ENCODE results near the gene TBX6. TPM values are rescaled to one million over a fixed set of nuclear protein-coding genes. Genes with fewer than 3 reads are reported as not detected.

Gene TBX6
- total RNA-seq, 1 donor from 2014 or later = 1.4 TPM

DNA sequence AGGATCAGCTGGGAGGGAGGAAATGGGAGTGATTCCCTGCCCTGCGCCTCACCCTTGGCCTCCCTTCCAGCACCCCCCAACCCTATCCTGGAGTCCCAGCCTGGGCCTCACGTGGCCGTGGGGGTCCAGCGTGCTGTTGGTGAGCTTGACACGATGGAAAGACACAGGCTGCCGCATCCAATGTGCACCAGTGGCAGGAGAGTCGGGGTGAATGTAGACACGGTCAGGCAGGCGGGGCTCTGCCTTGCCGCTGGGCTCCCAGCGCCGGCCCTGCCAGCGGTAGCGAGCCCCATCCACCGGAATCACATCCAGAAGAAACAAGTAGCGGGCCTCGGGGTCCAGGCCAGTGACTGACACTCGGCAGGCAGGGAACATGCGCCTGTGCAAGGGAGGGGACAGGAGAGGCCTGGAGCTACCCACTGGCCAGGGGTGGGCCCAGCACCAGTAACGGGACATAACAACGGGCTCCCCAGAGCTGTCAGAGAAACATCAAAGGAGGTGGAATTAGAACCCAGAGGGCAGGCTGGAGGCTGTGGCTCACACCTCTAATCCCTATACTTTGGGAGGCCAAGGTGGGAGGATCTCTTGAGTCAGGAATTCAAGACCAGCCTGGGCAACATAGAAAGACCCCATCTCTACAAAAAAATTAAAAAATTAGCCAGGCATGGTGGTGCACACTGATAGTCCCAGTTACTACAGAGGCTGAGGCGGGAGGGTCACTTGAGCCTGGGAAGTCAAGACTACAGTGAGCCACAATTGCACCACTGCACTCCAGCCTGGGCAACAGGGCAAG, 2.7 kb downstream of the TBX6 start:
- Histone ChIP-seq H3K9me3 (no peaks in the 10 kb centered on the region), H3K36me3 (peaks cover 27% of the 10 kb centered on the region), H3K4me3 (no peak overlapping the region), H3K4me1 (peaks cover 32% of the 10 kb centered on the region), H3K27me3 (no peaks in the 10 kb centered on the region), H3K27ac (no peak overlapping the region)
- ATAC-seq (no peak), DNase-seq (no peak)
- TF ChIP-seq, protein P1, sequence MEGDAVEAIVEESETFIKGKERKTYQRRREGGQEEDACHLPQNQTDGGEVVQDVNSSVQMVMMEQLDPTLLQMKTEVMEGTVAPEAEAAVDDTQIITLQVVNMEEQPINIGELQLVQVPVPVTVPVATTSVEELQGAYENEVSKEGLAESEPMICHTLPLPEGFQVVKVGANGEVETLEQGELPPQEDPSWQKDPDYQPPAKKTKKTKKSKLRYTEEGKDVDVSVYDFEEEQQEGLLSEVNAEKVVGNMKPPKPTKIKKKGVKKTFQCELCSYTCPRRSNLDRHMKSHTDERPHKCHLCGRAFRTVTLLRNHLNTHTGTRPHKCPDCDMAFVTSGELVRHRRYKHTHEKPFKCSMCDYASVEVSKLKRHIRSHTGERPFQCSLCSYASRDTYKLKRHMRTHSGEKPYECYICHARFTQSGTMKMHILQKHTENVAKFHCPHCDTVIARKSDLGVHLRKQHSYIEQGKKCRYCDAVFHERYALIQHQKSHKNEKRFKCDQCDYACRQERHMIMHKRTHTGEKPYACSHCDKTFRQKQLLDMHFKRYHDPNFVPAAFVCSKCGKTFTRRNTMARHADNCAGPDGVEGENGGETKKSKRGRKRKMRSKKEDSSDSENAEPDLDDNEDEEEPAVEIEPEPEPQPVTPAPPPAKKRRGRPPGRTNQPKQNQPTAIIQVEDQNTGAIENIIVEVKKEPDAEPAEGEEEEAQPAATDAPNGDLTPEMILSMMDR (IDR thresholded peaks at IDR 0.05) = no peak
- intact Hi-C loops (cut with DNase I) = no loop called here

DNA sequence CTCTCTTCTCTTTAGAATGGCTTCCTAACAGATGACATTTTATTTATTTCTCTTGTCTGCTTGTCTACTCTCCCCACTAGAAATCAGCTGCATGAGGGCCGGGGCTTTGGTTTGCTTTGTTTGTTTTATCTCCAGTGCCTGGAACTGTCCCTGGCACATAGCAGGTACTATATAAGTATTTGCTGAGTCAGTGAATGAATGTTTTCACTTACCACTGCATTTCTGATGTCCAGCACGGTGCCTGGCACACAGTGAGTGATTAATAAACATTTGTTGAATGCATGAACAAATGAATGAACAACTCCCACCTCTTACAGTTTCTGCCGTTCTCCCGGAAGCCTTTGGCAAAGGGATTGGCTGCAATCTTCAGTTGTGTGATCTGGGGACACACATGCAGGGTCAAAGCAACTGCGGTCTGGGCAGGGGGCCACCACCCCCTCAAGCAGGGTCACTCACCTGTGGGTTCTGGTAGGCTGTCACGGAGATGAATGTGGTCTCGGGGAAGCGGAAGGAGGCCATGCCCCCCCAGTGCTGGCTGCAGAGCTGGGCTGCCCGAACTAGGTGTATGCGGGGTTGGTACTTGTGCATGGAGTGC, 3.4 kb downstream of the TBX6 start:
- intact Hi-C loops (cut with DNase I) = no loop called here
- H3K4me1 ChIP-seq = peaks cover 25% of the 10 kb centered on the region
- H3K9me3 ChIP-seq = no peaks in the 10 kb centered on the region
- TF ChIP-seq, protein P1 (IDR thresholded peaks at IDR 0.05) = no peak
- DNase-seq (no peak), ATAC-seq (no peak)
- no peak overlapping the region for H3K4me3 ChIP-seq
- no peak overlapping the region for H3K27ac ChIP-seq
- H3K36me3 ChIP-seq = peaks cover 28% of the 10 kb centered on the region
- no peaks in the 10 kb centered on the region for H3K27me3 ChIP-seq

DNA sequence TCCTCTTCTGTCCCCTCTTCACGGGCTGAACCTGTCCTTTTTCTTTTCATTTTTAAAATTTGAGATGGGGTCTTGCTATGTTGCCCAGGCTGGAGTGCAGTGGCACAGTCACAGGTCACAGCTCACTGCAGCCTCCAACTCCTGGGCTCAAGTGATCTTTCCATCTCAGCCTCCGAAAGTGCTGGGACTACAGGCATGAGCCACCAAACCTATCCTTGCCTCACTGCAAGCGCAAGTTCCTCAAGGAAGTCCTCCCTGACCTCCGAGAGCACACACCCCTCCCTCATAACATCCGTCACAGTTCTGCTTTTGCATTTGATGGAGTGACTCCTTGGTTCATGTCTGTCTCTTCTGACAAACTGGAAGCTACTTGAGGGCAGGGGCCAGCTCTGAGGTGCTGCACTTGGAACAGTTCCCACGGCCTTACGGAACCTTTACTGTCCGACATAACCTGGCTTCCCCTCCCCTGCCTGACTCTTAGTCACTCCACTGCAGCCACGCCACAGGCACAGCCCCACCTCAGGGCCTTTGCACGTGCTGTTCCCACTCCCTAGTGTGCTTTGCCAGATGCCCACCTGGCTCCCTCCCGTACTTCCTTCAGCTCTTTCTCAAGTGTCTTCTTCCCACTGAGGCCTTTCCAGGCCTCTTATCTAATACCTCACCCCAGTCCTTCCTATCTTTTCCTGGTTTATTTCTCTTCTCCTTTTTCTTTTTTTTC, 4.4 kb downstream of the TBX6 start:
- Histone ChIP-seq H3K4me1 (peaks cover 15% of the 10 kb centered on the region), H3K27me3 (no peaks in the 10 kb centered on the region), H3K27ac (no peak overlapping the region), H3K36me3 (peaks cover 33% of the 10 kb centered on the region), H3K4me3 (no peak overlapping the region), H3K9me3 (no peaks in the 10 kb centered on the region)
- TF ChIP-seq, protein P1 (IDR thresholded peaks at IDR 0.05) = no peak
- ATAC-seq = peak; percentile 21
- intact Hi-C loops (cut with DNase I) = no loop called here
- DNase-seq = no peak

DNA sequence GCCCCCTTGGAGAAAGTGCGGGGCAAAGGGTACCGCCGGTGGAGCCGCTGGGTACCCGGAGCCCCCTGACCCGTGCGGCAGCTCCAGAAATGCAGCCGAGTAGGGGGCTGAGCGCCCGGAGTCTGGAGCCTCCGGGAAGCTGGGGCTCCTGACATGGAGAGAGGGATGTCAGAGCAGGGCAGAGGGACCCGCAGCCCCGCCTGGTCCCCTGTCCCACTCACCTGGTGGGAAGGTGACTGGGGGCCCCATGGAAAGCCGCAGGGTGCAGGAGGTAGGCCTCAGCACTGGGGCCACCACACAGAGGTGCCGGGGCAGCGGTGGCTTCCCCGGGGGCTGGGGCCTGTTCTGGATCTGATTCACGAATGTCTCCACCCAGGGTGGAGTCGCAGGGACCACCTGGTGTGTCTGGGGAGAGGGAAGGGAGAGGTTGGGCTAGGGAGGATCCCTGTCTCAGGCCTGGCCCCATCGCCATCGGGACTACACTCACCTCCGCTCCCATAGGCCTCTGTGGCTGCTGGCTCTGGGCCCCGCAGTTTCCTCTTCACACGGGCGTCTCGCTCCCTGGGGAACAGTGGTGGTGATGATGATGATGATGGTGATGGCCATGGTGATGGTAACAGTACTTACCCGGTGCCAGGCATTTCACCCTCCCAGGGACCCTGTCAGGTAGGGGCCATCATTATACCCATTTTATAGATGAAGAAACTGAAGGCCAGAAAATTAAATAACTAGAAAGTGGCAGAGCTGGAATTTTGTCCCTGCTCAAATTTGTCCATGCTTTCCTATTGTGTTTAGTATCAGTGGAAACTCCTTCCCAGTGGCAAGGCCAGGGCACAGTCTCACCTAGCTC, 5.2 kb downstream of the TBX6 start:
- Histone ChIP-seq H3K4me3 (no peak overlapping the region), H3K27me3 (no peaks in the 10 kb centered on the region), H3K27ac (no peak overlapping the region), H3K9me3 (no peaks in the 10 kb centered on the region), H3K36me3 (peaks cover 40% of the 10 kb centered on the region), H3K4me1 (peaks cover 11% of the 10 kb centered on the region)
- ATAC-seq = no peak
- intact Hi-C loops (cut with DNase I) = no loop called here
- no peak for DNase-seq
- TF ChIP-seq, protein P1 (IDR thresholded peaks at IDR 0.05) = no peak

DNA sequence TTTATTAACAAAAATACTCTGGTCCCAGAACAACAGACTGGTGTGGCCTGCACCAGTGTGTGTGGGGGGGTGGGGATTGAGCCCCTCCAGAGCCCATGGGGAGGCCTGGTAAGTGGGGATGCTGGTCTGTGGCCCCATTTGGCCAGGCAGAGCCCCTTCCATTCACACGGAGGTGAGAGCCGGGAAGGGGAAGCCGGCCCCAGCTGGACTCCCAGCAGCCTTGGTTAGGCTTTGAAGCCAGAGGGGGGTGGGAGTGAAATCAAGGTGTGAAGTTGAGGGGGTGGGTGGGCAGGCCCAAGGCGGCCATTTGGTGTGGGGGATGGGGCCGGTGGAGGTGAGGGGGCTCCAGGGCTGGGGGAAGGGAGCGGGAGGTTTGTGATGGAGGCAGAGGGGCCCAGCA, 5.9 kb downstream of the TBX6 start:
- ATAC-seq (no peak), DNase-seq (no peak)
- peaks cover 47% of the 10 kb centered on the region for H3K36me3 ChIP-seq
- H3K9me3 ChIP-seq = no peaks in the 10 kb centered on the region
- peaks cover 4% of the 10 kb centered on the region for H3K4me1 ChIP-seq
- no peak overlapping the region for H3K4me3 ChIP-seq
- TF ChIP-seq, protein P1 (IDR thresholded peaks at IDR 0.05) = no peak
- H3K27ac ChIP-seq = no peak overlapping the region
- H3K27me3 ChIP-seq = no peaks in the 10 kb centered on the region
- intact Hi-C loops (cut with DNase I) = no loop called here

Measured in upper lobe of right lung (tissue), 1 donor.